HG03025 (cell line): Measurements from ENCODE around the gene METTL25B.

Source experiments
- ATAC-seq: cut with Tn5 transposase; IDR thresholded peaks from one replicate; pipeline ENCODE4 v1.9.1; 2021; ENCODE audit warnings: mild to moderate bottlenecking, moderate library complexity; ENCODE audit not compliant: unreplicated experiment, low FRiP score

The METTL25B gene

DNA sequence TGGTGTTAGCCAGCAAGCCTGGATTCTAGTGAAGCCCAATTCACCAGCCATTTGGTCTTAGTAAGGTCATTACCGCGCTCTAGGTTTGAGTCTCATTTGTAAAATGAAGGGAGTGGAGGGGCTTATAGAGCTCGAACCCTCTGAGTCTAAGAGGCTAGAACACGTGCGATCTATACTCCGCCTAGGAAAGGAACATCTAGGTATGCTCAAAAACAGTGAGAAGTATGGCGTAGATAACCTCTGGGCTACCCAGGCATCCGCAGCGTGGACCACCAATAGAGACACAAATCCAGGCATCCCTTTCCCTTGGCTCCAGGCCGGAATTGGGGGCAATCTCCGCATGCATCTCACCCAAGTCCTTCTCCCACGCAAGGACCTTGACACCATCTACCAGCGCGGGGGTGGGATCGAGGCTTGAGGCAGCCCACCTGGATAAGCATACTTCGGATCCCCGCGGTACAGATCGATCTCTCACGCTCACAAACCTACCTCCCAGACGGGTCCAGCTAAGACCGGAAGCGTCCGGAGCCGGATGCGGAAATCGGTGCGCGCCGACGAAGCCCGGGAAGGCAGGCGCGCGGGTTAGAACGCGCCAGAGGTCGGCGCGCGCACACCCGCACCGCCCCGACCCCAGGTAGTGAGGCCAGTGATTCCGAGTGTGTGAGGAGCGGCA, at the start of gene METTL25B:
Gene METTL25B (plus strand): TSS at position 544 of the 673 bp plus-strand sequence. CDS start 636 bp downstream, outside the sequence.
- ATAC-seq: peak; percentile 44

DNA sequence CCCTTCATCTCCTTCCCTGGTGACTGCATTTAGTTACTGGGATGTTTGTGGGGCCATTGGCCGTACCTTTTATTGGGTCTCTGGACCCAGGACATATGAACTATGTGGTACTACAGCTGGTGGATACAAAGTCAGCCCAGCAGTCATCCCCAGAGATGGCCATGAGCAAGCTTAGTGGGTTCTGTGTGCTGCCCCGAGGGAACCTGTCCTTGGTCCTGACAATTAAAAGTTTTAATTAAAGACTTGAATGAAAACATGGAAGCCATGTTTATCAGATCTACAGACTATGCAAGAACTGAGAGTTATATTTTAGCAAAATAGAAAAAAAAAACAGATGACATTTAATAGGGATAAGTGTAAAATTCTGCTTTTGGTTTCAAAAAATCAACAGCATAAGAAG, 48.2 kb upstream of the METTL25B start:
- ATAC-seq: no peak

DNA sequence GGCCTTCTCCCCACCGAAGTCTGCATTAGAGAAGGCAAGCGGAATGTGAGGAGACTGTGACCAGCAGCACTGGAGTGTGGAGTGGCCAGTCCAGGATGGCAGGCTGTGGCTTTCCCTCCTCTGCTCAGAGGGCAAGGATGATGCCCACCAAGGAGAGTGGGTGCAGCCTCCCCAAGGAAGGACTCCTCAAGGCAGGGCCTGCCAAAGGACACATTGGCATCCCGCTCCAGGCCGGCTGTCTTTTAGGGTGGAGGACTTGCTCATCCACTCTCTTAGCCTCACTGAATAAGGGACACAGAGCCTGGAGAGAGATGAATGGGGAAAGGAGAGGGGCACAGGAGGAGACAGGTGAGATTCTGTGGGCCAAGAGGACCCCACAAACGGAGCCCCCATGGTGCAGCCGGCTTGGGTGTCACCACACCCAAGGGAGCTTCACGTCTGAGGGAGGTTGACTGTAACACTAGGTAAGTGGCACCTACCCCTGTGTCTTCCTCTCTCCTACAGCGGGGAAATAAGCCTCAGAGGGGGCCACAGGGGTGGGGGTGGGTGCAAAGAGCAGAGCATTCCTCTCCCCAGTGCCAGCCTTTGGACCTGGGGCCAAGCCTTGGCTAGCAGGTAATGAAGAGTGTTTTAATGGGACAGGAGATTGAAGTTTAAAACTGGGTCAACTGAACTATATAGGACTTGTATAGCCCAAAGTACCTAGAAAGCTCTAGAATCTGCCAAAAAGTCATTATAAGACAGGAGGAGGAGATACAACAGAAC, 46.9 kb upstream of the METTL25B start:
- no peak for ATAC-seq

DNA sequence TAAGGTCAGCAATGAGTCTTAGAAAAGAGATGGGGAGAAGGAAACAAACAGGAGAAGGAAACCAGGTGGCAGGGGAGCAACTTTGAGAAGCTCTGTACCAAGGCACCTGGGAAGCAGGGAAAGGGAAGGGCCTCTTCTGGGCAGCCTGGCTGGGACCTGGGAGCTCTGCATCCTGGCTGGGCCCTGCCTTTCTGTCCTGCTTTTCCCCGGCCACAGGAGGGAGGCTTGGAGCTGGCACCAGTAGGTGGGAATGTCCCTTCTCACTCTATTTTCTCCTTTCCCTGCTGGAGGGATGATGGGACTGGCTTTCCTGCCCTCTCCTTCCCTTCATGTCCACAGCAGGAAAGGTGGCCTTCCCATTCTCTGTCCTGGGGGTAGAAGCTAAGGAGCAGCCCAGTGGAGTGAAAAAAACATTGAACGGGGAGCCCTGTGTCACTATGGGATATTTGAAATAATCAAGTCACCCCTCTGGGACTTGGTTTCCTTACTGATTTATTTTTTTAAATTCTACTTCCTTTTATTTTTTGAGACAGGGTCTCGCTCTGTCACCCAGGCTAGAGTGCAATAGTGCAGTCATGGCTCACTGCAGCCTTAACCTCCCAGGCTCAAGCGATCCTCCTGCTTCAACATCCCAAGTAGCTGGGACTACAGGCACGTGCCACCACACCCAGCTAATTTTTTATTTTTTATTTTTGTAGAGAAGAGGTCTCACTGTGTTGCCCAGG, 45.9 kb upstream of the METTL25B start:
- ATAC-seq: no peak

DNA sequence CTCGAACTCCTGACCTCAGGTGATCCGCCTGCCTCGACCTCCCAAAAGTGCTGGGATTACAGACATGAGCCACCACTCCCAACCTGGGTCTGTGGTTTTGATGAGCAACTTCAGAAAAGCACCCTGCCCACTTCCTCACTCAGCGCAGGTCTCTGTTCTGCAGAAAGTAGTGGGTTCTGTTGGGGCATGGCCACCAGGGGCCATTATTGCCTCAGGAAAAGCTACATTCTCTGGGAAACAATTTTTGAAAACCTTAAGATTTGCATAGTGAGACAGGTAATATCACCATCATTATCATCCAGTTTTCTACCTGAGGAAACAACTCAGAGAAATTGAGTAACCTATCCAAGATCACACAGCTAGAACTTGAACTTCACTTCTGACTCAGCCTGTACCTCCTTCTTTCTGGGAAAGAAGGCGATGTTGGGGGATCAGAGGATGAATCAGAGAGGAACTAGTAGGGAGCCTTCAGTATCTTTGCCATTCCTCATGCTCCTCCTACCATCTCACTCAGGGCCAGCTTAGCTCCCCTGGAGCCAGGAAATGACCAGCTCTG, 44.0 kb upstream of the METTL25B start:
- no peak for ATAC-seq

DNA sequence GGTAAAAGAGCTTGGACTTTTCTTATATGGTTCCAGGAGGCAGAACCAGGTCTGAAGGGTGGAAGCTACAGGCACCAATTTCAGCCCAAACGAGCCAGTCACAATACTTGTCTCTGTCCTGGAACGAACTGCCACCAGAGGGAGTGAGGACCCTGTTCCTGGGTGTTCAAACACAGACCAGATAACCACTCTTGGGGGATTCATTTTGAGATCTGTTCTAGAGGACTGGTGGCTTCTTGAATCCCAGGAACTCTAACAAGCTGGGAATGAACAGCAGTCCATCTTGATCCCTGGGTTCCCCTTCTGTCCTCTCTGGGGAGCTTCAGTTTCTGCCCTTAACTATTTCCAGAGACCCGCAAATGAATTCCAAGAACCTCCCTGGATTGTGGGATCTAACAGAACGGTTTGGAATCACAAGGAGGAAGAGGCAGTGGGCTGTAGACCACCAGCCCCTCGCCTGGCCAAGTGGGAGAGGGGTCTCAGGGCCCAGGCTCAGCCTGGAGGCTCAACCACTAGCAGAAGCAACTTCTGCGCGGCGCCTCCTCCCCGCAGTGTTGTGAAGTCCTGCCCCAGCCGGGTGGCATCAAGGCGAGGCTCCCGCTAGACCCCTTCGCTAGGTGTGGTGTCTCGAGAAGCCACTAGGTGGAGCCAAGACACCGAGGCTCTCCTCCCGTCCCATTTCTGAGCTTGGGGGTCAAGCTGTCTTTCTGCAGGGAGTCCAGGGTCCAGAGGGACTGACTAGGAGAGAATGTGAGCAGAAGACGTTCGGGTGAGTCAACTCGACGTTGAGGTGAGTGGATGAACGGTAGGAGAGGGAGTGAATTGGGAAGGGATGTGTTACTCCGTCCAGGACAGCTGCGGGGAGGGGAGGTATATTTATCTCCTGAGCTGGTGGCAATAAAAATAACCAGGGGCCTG, 39.0 kb upstream of the METTL25B start:
- ATAC-seq: no peak

DNA sequence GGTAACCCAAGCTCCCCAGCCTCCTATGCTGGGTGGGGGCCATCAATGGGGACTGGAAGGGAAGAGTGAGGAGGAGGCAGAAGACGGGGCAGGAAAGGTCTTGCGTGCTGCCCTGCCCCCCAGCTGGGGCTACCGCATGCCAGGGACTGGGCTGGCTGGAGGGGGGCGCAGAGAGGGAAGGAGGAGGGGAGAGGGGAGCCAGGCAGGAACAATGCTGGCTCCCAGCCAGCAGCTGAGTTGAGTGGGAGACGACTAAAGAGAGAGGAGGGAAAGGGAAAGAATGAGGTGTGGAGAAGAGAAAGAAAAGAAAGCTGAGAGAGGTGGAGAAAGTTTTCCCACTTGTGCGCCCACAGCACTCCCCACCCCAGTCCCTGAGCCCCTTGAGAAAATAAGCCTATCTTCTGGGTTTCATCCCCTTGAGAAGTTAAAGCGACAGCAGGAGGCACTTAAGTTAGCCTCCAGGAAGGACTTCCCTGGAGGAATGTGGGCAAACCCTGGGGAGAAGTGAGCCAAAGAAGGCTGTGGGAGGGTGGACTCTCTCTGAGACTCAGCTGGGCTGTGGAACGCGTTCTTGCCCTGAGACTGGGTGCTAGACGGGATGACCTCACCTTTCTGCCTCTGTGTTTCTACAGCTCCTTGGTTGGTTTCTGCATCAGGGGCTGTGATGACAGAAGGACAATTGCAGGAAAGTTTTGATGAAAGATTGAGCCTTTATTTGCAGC, 38.2 kb upstream of the METTL25B start:
- no peak for ATAC-seq

DNA sequence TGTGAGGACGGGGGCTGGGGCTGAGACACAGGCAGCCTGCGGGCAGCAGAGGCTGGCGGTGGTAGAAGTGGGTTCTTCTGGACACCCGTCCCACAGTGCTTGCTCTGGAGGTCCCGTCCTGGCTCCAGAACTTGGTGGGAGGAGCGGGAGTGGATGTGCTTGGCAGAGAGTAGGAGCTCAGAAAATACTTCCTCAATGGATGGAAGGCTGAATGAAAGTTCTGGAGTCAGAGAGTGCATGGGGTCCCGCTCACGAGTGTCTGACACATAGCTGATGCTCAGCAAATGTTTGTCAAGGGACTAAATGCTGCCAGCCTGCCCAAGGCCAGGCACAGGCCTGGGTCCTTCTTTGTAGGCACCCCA, 37.6 kb upstream of the METTL25B start:
- ATAC-seq: no peak

DNA sequence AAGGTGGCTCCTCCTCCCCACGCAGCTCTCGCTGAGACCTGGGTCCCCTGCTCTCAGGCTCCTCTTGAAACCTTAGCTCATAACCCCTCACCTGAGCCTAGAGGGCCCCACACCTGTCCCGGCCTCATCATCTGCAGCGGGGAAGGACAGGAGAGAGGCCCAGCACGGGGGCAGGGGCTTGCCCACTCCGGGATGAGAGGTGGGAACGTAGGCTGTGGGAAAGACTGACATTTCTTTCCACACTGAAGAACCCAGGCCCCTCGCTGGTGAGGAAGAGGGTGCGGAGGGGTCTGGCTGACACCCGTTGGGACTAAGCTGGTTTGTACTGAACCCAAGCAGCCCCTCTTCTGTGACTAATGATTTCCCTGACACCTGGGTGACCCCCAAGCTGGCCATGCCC, 37.1 kb upstream of the METTL25B start:
- ATAC-seq: no peak

DNA sequence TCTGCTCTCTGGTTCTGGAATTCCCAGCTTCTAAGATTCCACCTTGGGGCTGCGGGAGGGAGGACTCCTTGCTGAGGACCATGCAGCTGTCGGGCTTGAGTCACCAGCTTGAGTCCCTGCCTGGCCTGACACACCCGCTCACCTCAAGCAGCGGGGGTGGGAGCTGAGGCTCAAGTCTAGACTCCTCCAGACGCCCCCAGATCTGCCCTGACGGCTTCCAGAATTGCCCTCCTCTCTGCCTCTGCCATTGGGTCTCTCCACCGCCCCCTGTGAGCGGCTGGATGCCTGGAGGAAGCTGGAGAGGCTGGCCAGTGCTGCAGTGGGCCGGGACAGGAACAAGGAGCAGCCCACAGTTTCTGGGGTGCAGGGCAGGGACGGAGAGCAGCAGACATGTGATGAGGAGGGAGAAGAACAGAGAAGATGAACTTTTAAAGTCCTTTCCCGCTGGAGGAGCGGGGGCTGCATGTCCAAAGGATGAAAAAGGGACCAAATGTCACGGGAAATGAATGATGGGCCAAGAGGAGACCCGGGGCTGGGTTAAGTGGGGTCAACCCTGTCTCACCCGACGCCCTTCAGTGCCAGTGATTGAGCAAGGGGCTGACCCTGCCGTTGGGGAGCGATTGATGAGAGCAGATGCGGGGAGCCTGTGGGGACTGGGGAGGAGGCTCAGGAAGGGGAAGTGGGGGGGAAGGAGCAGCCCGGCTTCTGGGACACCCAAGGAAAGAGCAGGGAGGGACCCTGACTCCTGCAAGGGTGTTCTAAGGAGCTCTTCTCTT, 36.4 kb upstream of the METTL25B start:
- no peak for ATAC-seq

DNA sequence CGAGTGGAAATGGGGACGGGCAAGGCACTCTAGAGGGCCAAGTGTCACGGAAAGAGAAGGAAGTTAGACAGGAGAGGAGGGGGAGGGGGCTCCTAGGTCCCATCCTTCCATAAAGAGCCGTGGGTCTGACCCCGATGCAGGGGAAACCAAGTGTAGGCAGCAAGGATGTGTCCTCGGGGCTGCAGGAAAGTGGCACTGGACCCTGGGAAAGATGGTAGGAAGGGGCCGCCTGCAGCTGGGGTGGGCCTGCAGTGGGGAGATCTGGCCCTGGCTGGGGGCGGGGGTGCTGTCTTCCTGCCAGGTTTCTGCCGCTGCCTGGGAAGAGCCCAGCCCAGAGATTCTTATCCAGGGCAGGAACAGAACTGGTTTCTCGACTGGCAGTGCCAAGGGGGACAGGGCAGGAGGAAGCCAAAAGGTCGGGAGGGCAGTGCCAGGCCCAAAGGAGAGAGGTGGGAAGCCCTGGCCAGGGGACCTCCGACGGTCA, 35.8 kb upstream of the METTL25B start:
- ATAC-seq: no peak

DNA sequence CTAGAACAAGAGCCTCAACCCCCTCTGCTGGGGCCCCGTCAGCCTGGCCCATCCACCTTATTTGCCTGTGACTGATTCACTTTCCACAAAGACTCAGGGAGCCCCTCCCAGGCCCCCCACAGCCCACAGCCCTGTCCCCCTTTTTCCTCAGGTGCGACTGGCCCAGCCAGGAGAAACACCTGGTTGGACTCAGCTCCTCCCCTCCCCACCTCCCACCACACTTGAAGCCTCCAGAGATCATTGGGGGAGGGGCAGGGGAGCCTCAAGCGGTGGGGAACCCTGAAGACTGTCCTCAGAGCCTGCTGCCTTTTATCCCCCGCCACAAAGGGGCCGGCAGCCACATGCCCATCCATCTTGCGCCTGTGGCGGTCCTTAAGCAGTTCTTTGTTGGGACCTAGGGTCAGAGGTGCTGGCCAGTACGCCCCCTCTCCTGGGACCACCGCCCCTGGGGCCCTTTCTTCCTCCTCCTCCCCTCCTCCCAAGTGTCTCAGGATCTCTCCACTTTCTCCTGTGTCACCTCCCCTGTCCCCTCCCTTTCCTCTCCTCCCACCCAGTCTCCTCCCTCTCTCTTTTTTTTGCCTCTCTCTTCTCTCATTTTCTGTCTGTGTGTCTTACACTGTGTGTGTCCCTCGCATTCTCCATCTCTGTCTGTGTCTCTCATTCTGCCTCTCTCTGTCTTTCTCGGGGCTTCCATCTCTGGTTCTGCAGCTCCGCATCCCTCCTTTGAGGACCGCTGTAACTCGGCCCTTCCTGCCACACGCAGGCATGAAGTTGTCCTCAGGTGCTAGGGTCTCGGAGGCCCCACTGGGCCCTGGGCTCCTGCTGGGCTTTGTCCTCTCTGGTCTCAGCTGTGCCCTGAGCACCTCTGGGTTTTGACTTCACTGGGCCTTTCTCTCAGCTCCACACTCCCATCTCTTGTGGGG, 35.1 kb upstream of the METTL25B start:
- no peak for ATAC-seq

DNA sequence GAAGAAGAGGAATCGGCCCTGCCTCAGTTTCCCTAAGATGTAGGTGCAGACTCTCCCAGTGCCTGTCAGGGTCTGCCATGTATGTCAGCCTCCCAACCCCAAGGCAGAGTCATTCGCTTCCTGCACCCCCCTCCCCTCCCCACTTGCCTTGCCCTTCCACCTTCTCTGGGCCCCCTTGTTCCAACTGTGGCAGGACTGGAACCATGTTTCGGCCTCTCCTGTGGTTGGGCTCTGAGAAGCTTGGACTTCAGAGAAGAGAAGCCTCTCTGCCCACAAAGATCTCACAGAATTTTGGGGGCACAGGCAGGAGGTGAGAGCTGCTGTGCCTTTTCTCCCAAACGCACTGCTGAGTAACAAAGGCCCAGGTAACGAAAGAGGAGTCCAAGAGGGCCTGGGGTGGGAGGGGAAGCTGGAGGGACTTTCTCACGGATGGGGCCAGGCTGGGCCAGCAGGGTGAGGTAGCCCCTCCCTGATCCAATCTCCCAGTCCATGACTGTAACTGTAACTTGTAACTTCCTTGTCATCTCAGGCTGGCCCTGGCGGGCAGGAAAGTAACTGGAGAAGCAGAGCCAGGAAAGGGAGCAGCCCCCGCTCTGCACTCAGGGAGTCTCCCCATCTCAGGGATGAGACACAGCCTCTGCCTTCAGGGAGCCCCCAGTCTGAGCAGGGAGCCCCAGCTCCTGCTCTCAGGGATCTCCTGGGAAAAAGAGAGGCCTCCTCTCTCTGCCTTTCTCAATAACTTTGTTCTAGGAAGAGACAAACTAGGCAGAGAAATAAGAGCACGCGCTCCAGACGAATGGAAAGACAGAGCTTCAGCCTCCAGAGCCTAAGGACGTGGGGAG, 34.2 kb upstream of the METTL25B start:
- ATAC-seq: no peak

DNA sequence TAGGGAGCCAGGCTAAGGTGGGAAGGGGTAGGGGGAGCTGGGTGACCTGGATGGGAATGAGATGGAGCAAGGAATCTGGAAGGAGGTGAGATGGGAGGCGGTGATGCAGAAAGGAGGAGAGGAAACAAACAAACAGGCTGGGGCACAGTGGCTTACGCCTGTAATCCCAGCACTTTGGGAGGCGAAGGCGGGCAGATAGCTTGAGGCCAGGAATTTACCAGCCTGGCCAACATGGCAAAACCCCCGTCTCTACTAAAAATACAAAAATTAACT, 33.6 kb upstream of the METTL25B start:
- no peak for ATAC-seq

DNA sequence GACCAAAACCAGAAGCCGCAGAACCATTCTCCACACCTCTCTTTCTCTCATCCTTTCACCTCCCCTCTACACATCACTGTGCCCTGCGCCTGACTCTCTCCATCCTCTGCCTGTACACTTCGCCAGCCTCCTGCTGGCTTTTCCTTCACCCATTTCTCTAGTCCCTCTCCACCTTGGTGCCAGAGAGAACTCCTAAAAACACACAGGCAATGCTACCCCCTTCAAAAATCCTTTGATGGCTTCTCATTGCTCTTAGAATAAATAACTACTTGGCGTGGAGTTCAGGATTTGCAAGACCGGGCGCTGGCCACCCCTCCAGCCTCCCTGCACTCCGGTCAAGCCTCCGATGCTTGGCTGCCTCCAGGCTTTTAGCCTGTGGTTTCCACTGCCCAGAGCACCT, 31.5 kb upstream of the METTL25B start:
- ATAC-seq: no peak

DNA sequence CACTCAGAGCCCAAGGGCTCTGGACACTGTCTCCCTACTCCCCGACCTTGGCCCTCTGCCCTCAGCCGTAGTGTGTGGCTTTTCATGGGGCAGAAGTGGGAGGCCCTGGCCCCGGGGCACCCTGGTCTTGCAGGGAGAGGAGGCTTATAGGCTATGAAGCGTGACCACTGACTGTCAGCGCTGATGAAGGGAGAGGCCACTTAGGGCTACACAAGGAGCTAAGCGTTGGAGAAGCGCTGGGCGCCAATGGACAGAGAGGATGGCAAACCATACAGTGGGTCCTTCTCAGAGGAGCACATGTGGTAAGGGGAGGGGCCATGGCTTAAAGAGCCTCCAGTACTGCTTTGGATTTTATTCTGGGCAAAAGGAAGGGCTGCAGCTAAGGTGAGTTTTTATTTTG, 30.8 kb upstream of the METTL25B start:
- ATAC-seq: no peak

DNA sequence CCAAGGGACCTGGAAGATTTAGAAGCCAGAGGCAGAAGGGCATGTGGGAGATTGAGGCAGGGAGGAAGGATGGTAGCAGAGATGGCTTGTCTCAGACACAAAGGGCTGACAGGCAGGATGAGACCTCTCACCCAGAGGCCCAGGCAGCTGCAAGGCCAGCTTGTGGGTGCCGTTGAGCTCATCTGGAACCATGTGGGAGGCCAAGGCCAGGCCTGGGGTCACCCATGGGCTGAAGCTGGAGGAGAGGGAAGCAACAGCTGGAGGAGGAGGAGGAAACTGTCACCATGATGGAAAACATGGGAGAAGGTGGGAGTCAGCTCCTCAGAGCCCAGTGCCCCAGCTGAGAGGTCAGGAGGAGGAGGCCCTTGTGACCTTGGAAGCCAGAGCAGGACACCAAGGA, 29.3 kb upstream of the METTL25B start:
- no peak for ATAC-seq
